Activated effector memory CD4-positive, alpha-beta T cell treated with Interleukin-2 at 50 U/mL for 16 hours (primary cell): ENCODE results near the gene RAB1B.

Source experiments
- DNase-seq: peaks from one replicate; pipeline ENCODE4 v3.0.0-alpha.2; 2020

RAB1B gene

GRCh38 chr11:66325263-66325671 is 56.8 kb downstream of the RAB1B start:
- DNase-seq: no peak

DNA sequence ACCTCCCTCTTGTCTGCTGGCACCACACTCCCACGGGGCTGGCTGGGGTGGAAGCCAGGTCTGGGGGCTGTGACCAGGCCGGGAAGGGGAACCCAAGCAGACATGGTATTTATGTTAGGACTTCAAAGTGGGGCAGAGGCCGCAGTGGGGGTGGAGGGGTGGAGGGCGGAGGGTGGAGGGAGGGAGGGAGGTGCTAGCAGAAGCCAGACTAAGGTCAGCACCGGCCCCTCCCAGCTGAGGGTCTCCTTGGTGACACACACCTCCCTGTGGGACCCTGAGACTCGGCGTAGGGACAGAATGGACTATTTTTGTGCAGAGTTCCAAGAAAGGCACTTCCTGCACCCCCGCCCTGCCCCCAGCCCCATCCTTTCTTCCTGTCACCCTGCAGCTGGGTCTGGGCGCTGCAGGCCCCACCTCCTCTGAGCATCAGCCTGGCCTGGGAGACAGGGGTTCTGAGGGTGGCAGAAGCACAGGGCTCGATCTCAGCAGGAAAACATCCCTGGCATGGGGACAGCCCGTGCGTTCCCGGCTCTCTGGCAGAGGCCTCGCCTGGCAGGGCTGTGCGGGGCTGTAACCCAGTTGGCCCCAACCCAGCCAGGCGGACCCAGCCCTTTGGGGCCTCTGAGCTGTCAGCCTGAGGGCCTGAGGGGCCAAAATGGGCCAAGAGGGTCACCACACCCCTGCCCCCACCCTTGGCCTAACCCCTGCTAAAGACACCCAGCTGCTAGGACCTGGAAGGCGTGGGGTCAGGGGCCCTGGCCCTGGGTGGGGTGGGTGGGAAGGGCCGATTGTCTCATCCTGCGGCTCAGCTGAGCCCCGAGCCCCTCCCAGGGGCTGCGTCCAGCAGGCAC is 58.0 kb downstream of the RAB1B start:
- no peak for DNase-seq
